Endothelial cell of umbilical vein (primary cell): ENCODE results near the gene BASP1.

Experiments used
- CTCF ChIP-seq, 2 donors: IDR thresholded peaks; 1 replicate in 1 of 2; 2 replicates in 1 of 2; pipeline ENCODE4 v1.5.1; 2011; ENCODE audit warnings: low read length in 2 of 2, mild to moderate bottlenecking in 2 of 2, moderate library complexity in 2 of 2, control low read depth in 1 of 2, inconsistent platforms in 1 of 2, low read depth in 1 of 2; ENCODE audit not compliant: insufficient read depth in 1 of 2; ENCODE audit errors: extremely low read depth in 1 of 2
- JUN ChIP-seq: IDR thresholded peaks from 2 replicates; pipeline ENCODE4 v1.6.1; 2011; ENCODE audit warnings: borderline replicate concordance, low read depth; ENCODE audit not compliant: insufficient read length, insufficient read depth
- MYC ChIP-seq: IDR thresholded peaks from one replicate; pipeline ENCODE4 v1.6.1; 2011; ENCODE audit warnings: mild to moderate bottlenecking, low read depth, low read length
- POLR2A ChIP-seq: IDR thresholded peaks from 2 replicates; pipeline ENCODE4 v1.6.1; 2012; ENCODE audit warnings: low read depth, mild to moderate bottlenecking, control low read depth, low read length

GRCh38 chr5:17189381-17190036 is 27.9 kb upstream of the BASP1 start:
- TF ChIP-seq JUN (no peak), POLR2A (no peak), MYC (no peak), CTCF (IDR thresholded peaks at IDR 0.05; ENCODE audit: extremely low read depth in 1 of 2, insufficient read depth in 1 of 2, low read depth in 1 of 2, low read length in 2 of 2) (peak; percentile 65 to 90)
